Panc1 (cell line): ENCODE measurements around the gene IGF1R.

Source experiments
- CTCF ChIP-seq: fragments of 450-650 bp; IDR thresholded peaks from 2 replicates; pipeline ENCODE4 v1.5.1; 2017; ENCODE audit warnings: mild to moderate bottlenecking
- TF ChIP-seq, protein P1 (sequence below), 2 experiments: IDR thresholded peaks; 2 replicates each; pipeline ENCODE4 v1.6.1; 2011 to 2012; ENCODE audit warnings: low read depth in 2 of 2, control low read depth in 1 of 2, low read length in 1 of 2, mild to moderate bottlenecking in 1 of 2, moderate library complexity in 1 of 2; ENCODE audit not compliant: insufficient read depth in 1 of 2

DNA sequence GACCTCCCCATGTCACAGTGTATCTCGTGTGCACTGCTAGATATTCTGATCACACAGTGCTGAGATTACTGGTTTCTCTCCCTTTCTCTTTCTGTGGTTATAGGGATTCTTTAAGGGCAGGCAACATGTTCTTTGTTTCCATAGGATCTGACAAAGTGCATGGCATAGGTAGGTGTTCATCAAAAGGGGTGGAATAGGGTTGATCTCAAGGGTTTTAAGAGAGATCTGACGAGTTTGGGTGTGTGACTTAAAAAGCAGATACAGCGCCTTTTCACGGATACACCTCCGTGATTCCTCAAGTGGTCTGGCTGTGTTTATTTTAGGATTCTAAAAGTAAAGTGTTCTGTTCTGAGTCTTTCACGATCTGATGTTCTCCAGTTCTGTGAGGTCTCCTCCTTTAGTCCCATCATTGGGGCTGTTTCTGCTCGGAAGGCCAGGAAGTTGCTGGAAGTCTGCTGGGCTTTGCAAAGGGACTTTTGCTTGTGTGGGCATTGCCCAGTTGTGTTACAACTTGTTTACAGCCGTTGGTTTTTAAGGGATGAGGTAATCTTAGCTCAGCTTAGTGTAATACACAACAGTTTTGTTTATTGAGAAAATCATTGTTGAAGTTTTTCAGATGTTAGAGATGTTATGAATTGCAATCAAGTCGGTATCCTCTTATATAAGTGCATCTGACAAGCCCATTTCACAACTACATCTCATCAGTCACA lies 34.8 kb downstream of the IGF1R start:
- TF ChIP-seq CTCF = no peak
- TF ChIP-seq, protein P1, sequence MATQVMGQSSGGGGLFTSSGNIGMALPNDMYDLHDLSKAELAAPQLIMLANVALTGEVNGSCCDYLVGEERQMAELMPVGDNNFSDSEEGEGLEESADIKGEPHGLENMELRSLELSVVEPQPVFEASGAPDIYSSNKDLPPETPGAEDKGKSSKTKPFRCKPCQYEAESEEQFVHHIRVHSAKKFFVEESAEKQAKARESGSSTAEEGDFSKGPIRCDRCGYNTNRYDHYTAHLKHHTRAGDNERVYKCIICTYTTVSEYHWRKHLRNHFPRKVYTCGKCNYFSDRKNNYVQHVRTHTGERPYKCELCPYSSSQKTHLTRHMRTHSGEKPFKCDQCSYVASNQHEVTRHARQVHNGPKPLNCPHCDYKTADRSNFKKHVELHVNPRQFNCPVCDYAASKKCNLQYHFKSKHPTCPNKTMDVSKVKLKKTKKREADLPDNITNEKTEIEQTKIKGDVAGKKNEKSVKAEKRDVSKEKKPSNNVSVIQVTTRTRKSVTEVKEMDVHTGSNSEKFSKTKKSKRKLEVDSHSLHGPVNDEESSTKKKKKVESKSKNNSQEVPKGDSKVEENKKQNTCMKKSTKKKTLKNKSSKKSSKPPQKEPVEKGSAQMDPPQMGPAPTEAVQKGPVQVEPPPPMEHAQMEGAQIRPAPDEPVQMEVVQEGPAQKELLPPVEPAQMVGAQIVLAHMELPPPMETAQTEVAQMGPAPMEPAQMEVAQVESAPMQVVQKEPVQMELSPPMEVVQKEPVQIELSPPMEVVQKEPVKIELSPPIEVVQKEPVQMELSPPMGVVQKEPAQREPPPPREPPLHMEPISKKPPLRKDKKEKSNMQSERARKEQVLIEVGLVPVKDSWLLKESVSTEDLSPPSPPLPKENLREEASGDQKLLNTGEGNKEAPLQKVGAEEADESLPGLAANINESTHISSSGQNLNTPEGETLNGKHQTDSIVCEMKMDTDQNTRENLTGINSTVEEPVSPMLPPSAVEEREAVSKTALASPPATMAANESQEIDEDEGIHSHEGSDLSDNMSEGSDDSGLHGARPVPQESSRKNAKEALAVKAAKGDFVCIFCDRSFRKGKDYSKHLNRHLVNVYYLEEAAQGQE (IDR thresholded peaks at IDR 0.05; ENCODE audit: insufficient read depth in 1 of 2, low read depth in 2 of 2, low read length in 1 of 2) = no peak
